Ureter (tissue), 1 donor: ENCODE data around the gene ERAS. TPM values are rescaled to one million over a fixed set of nuclear protein-coding genes. Genes with fewer than 3 reads are reported as not detected.
"Not testable (repeated sequence)": the region's sequence is repeated elsewhere in the genome, so short reads cannot be mapped to it uniquely, and the experiment has no call there.

Experiments used
- DNase-seq: peaks from one replicate; pipeline ENCODE4 v3.0.0-alpha.2; 2020; ENCODE audit warnings: low spot score
- total RNA-seq: library from RNA; stranded (reverse); gene quantifications from one replicate; pipeline ENCODE4 v1.2.4, GENCODE V29; 2023
- donor health status: DM: yes; HTN: yes; CAD: no.

The ERAS gene
- total RNA-seq, 1 donor from 2014 or later: not detected

GRCh38 chrX:48798318-48798717, 28.0 kb upstream of the ERAS start:
- DNase-seq: no peak

DNA sequence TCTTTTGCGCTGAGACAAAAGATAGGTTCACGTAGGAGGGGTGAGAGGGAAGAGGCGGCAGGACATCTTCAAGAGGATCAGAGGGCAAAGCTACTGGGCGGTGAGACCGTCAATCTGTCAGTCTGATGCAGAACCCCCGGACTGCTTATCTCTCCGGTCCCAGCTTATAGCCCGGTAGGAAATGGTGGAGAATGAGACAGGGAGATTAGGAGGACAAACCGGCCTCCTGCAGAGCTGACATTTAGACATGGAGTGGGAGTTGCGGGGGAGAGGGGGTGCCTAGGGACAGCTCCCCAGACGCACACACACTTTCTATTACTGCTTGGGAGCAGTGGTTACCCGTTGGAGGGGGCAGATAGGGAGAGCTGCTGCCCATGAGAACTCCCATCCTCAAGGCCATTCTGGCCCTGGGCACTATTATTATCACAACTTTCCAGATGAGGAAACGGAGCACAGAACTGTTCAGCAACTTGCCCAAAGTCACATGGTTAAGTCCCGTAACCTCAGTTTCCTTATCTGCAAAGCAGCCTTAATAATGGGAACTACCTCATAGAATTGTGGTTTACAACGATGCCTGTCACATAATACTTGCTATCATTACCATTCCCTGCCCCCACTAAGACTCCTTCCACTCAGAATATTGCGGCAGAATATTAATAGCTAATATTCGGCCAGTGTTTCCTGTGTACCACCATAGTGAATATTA, 25.6 kb upstream of the ERAS start:
- no peak for DNase-seq

DNA sequence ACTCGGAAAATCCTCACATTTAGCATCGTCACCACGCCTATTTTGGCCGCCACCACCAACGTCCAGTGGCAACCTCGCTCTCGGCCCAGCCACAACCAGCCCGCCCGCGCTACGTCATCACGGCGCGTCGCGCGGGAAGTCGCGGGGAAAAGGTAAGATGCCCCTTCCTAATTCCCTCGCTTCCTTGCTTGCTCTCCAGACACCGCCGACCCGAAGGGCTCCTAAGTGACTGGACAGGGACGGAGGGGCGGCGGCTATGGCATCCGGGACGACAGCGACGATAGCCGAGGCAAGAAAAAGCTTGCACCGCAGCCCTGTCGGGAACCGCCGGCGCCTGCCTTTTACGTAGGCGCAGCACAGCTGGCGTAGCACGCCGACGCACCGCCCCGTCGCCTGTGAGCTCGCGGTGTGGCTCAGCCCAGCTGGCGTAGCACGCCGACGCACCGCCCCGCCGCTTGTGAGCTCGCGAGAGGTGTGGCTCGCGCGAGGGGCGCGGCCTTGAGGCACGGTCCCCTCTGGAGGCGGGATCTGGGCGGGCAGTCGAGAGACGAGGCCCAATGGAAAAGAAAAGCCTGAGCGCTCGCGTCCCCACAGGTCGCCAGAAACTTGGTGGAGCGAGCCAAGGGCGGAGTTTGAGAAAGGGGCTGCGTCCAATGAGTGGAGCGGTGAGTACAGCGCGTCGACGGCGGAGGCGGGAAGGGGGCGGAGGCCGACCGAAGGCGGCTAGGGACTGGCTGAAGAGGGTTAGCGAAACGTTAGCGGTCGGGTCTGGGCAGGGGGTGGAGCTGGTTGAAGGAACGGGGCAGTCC, 24.8 kb upstream of the ERAS start, which contains the start of gene HDAC6:
Gene HDAC6, plus strand, starts transcription at position 788 of the 809 bp plus-strand sequence. CDS start 626 bp downstream, outside the sequence.
- peak; percentile 96 for DNase-seq

- peak; percentile 89 for DNase-seq
Measured at GRCh38 chrX:48802089-48802904, 24.0 kb upstream of the ERAS start.

GRCh38 chrX:48802905-48803200, 23.5 kb upstream of the ERAS start:
- no peak for DNase-seq

- no peak for DNase-seq
Measured at GRCh38 chrX:48806081-48806480, 20.2 kb upstream of the ERAS start.

DNA sequence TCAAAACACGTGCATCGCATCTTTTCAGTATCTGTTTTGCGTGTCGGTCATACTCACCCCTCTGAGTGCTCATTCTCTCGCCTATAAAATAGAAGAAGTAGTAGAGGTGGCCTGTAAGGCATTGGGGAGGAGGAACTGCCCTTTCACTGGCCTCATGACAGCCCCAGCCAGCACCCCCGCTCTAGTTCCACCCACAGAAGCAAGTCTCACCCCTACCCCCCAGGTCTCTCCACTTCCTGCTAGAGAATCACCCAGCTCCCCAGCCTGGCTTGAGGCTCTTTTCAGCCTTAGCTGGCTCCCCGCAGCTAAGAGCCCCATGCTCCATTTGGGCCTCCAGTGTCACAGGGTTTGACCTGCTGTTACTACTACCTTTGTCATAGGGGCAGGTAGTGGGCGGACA, 12.7 kb upstream of the ERAS start:
- DNase-seq: no peak

GRCh38 chrX:48814722-48815121, 11.6 kb upstream of the ERAS start:
- no peak for DNase-seq

GRCh38 chrX:48815266-48815665, 11.0 kb upstream of the ERAS start:
- no peak for DNase-seq

DNA sequence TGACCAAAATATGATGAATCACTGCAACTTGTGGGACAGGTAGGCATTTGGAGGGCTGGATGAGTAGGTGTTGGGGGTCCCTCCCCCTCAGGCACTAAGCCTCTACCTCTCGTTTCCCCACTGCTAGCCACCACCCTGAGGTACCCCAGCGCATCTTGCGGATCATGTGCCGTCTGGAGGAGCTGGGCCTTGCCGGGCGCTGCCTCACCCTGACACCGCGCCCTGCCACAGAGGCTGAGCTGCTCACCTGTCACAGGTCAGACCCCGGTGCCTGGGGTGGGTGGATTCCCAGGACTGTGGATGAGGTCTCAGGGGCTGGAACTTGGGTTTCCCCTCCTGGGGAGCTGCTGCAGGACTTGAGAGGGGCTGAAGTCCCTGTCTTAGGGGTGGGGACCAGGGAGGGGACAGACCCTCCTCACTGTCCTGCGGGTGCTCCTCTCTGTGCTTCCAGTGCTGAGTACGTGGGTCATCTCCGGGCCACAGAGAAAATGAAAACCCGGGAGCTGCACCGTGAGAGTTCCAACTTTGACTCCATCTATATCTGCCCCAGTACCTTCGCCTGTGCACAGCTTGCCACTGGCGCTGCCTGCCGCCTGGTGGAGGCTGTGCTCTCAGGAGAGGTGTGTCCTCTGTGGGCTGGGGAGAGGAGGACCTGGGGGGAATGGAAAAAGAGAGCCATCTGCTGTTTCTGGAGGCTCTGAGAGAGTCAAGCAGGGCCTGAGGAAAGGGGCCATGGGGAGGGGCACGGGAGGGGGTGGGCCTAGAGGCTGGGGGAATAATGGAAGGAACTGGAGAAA, 10.1 kb upstream of the ERAS start:
- DNase-seq: no peak

DNA sequence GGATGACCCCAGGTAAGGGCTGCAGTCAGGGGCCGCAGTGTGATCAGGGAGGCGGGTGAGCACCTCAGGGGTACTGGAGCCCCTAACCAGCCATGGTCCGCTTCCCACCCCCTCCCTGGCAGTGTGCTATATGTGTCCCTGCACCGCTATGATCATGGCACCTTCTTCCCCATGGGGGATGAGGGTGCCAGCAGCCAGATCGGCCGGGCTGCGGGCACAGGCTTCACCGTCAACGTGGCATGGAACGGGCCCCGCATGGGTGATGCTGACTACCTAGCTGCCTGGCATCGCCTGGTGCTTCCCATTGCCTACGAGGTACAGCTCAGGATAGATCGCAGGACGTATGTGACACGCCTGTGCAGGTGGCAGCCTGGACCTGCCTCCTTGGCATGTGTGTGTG, 8.2 kb upstream of the ERAS start:
- DNase-seq: no peak

- no peak for DNase-seq
Measured at GRCh38 chrX:48818866-48819265, 7.4 kb upstream of the ERAS start.

- DNase-seq: not testable (repeated sequence)
Measured at GRCh38 chrX:48819394-48819793, 6.9 kb upstream of the ERAS start.

DNA sequence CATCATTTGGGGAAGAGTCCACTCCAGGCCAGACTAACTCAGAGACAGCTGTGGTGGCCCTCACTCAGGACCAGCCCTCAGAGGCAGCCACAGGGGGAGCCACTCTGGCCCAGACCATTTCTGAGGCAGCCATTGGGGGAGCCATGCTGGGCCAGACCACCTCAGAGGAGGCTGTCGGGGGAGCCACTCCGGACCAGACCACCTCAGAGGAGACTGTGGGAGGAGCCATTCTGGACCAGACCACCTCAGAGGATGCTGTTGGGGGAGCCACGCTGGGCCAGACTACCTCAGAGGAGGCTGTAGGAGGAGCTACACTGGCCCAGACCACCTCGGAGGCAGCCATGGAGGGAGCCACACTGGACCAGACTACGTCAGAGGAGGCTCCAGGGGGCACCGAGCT, 3.3 kb upstream of the ERAS start:
- no peak for DNase-seq

- no peak for DNase-seq
Measured at GRCh38 chrX:48824066-48824465, 2.2 kb upstream of the ERAS start.

DNA sequence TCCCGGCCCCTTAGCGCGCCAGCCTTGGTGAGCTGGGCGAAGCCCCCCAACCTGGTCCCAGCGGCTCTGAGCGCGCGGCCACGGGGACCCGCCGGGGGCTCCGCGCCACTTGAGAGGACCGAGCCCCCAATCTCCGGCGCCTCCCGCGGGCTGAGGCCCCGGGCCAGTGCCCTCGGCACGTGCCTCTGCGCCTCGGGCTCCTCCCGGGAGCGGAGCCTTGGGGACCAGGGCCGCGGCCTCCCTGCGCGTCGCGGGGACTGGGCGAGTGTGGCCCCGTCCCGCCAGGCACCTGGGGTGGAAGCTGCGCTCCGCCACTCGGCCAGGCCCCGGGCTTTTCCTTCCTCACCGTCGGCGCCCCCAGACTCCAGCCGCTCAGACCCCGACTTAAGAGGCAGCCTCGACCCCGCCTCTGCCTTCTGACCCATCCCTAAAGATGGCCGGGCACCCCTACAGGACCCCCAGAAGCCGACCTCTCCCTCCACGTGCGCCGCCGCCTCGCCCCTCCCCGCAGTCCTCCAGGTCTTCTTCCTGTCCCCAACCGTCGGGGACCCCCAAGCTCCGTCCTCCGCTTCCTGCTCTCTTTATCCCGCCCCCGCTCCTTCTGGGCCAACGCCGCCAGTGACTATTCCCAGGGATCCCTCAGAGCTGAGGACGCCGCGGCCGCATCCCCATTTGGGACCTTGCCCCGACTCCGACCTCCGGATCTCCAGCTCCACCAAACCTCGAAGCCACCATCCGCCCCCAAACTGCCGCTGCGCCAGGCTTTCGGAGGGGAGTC, 752 bp downstream of the ERAS start:
- no peak for DNase-seq

- no peak for DNase-seq
Measured at GRCh38 chrX:48827654-48827968, 1.3 kb downstream of the ERAS start.

DNA sequence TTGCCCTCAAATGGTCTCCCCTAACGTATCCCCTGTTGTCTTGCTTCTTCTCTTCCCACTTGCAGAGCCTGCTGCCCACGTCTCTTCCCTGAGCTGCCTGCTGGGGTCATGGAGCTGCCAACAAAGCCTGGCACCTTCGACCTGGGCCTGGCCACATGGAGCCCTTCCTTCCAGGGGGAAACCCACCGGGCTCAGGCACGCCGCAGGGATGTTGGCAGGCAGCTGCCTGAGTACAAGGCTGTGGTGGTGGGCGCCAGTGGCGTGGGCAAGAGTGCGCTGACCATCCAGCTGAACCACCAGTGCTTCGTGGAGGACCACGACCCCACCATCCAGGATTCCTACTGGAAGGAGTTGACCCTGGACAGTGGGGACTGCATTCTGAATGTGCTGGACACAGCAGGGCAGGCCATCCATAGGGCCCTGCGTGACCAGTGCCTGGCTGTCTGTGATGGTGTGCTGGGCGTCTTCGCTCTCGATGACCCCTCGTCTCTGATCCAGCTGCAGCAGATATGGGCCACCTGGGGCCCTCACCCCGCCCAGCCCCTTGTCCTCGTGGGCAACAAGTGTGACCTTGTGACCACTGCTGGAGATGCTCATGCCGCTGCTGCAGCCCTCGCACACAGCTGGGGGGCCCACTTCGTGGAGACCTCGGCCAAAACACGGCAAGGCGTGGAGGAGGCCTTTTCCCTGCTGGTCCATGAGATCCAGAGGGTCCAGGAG, 2.9 kb downstream of the ERAS start:
- DNase-seq: no peak

- no peak for DNase-seq
Measured at GRCh38 chrX:48831136-48831908, 5.0 kb downstream of the ERAS start.

GRCh38 chrX:48831909-48832291, 5.6 kb downstream of the ERAS start:
- DNase-seq: no peak
